Erythroblast (primary cell): ENCODE data around the gene STX2.

Source experiments
- GATA1 ChIP-seq: IDR thresholded peaks from 2 replicates; pipeline ENCODE4 v1.6.1; 2011; ENCODE audit warnings: low read depth, mild to moderate bottlenecking, control low read depth, low read length, moderate library complexity
- POLR2A ChIP-seq: IDR thresholded peaks from 2 replicates; pipeline ENCODE4 v1.6.1; 2011; ENCODE audit warnings: mild to moderate bottlenecking, low read length

GRCh38 chr12:130879212-130879686 lies 40.2 kb upstream of the STX2 start:
- TF ChIP-seq POLR2A: no peak
- no peak for TF ChIP-seq GATA1
